SK-N-SH (cell line): Measurements from ENCODE around the gene FOXP1. TPM values are rescaled to one million over a fixed set of nuclear protein-coding genes. Genes with fewer than 3 reads are reported as not detected.

Experiments used
- CTCF ChIA-PET: fragments of 300-600, 350-600 bp; formaldehyde crosslinking; extraction: SDS; loops from one replicate; lab custom pipeline; 2021; lab: Yijun Ruan, JAX
- POLR2A ChIA-PET: fragments of 350-600 bp; sonication (Branson Sonifier 250); formaldehyde crosslinking; extraction: SDS; loops from one replicate; lab custom pipeline; 2020; ENCODE audit warnings: antibody characterized with exemption, inconsistent platforms; lab: Yijun Ruan, JAX
- DNase-seq: peaks from one replicate; pipeline ENCODE4 v3.0.0; 2012
- H2AFZ ChIP-seq: fragments of 200-600 bp; sonication (generic); 2 replicates; pipeline ENCODE4 v1.8.1; 2016; ENCODE audit warnings: antibody characterized with exemption, mild to moderate bottlenecking, low read depth
- H3F3A ChIP-seq: fragments of 200-600 bp; sonication (generic); replicated peaks from 2 replicates; pipeline ENCODE3; 2016; ENCODE audit warnings: antibody characterized with exemption, mild to moderate bottlenecking; ENCODE audit not compliant: insufficient read depth
- H3K27ac ChIP-seq, 2 experiments: fragments of 200-500 bp in 1 of 2; fragments of 200-600 bp in 1 of 2; sonication (Bioruptor generic) in 1 of 2; sonication (generic), shearing (Covaris generic) in 1 of 2; 2 replicates each; pipeline versions ENCODE4 v1.5.1 to v1.6.1; 2014 to 2016; ENCODE audit warnings: low read depth in 2 of 2, inconsistent platforms in 1 of 2, low read length in 1 of 2, mild to moderate bottlenecking in 1 of 2, mixed read lengths in 1 of 2
- H3K27me3 ChIP-seq: fragments of 200-600 bp; sonication (generic), shearing (Covaris generic); 2 replicates; pipeline ENCODE4 v1.6.1; 2016; ENCODE audit warnings: mixed run types; ENCODE audit not compliant: insufficient read depth
- H3K36me3 ChIP-seq, 2 experiments: fragments of 200-500 bp in 1 of 2; fragments of 200-600 bp in 1 of 2; sonication (Bioruptor generic) in 1 of 2; sonication (generic) in 1 of 2; replicated peaks in 1 of 2; 2 replicates each; pipeline versions ENCODE3 to v1.5.1; 2014 to 2016; ENCODE audit warnings: low read length in 1 of 2, mild to moderate bottlenecking in 1 of 2; ENCODE audit not compliant: insufficient read depth in 2 of 2, control insufficient read depth in 1 of 2
- H3K4me1 ChIP-seq, 2 experiments: fragments of 200-500 bp in 1 of 2; fragments of 200-600 bp in 1 of 2; sonication (Bioruptor generic) in 1 of 2; sonication (generic), shearing (Covaris generic) in 1 of 2; 2 replicates each; pipeline versions ENCODE4 v1.5.1 to v1.6.1; 2014 to 2016; ENCODE audit warnings: low read depth in 1 of 2, low read length in 1 of 2, mixed run types in 1 of 2; ENCODE audit not compliant: insufficient read depth in 2 of 2, control insufficient read depth in 1 of 2
- H3K4me2 ChIP-seq: fragments of 200-600 bp; sonication (generic), shearing (Covaris generic); 2 replicates; pipeline ENCODE4 v1.6.1; 2017; ENCODE audit warnings: mixed run types
- H3K4me3 ChIP-seq, 2 experiments: fragments of 200-500 bp in 1 of 2; fragments of 200-600 bp in 1 of 2; sonication (Bioruptor generic) in 1 of 2; sonication (generic), shearing (Covaris generic) in 1 of 2; 2 replicates each; pipeline versions ENCODE4 v1.5.1 to v1.8.1; 2014 to 2016; ENCODE audit warnings: low read depth in 2 of 2, inconsistent platforms in 1 of 2, low read length in 1 of 2, mild to moderate bottlenecking in 1 of 2, mixed read lengths in 1 of 2, moderate library complexity in 1 of 2
- H3K79me2 ChIP-seq: fragments of 200-600 bp; sonication (generic); 2 replicates; pipeline ENCODE4 v1.8.1; 2017; ENCODE audit warnings: mild to moderate bottlenecking; ENCODE audit not compliant: insufficient read depth
- H3K9ac ChIP-seq: fragments of 200-600 bp; sonication (generic); 2 replicates; pipeline ENCODE4 v1.6.1; 2017; ENCODE audit warnings: mixed run types
- H3K9me2 ChIP-seq: fragments of 200-600 bp; sonication (generic); 2 replicates; pipeline ENCODE4 v1.6.1; 2017; ENCODE audit warnings: mixed run types
- H3K9me3 ChIP-seq: fragments of 200-600 bp; sonication (generic); 2 replicates; pipeline ENCODE4 v1.6.1; 2017; ENCODE audit warnings: mixed run types, mild to moderate bottlenecking, moderate library complexity
- H4K20me1 ChIP-seq: fragments of 200-600 bp; sonication (generic); 2 replicates; pipeline ENCODE4 v1.6.1; 2017; ENCODE audit warnings: mild to moderate bottlenecking, mixed run types; ENCODE audit not compliant: insufficient read depth
- CHD2 ChIP-seq: fragments of 150-350 bp; IDR thresholded peaks from 2 replicates; pipeline ENCODE4 v1.6.1; 2018; ENCODE audit warnings: low read length; ENCODE audit not compliant: partially characterized antibody
- EP300 ChIP-seq, 2 experiments: IDR thresholded peaks; 2 replicates each; pipeline versions ENCODE4 v1.4.0 to v1.6.1; 2012; ENCODE audit warnings: borderline replicate concordance in 1 of 2, low read depth in 1 of 2, low read length in 1 of 2
- EZH2phosphoT487 ChIP-seq: fragments of 200-600 bp; sonication (generic); IDR thresholded peaks from 2 replicates; pipeline ENCODE4 v1.6.1; 2017; ENCODE audit warnings: low read depth, mixed run types, mild to moderate bottlenecking, antibody characterized with exemption, moderate library complexity, borderline replicate concordance
- FOSL2 ChIP-seq: IDR thresholded peaks from 2 replicates; pipeline ENCODE4 v1.4.0; 2012; ENCODE audit warnings: low read depth, mild to moderate bottlenecking, moderate library complexity, borderline replicate concordance
- FOXJ3 ChIP-seq: sonication (generic); formaldehyde crosslinking; IDR thresholded peaks from 2 replicates; pipeline ENCODE4 v1.5.1; 2020; ENCODE audit warnings: mild to moderate bottlenecking, missing genetic modification reagents
- FOXM1 ChIP-seq: IDR thresholded peaks from 2 replicates; pipeline ENCODE4 v1.4.0; 2012; ENCODE audit warnings: low read depth, mild to moderate bottlenecking
- JUND ChIP-seq: IDR thresholded peaks from 2 replicates; pipeline ENCODE4 v1.4.0; 2012
- MXI1 ChIP-seq: IDR thresholded peaks from 2 replicates; pipeline ENCODE4 v1.6.1; 2012; ENCODE audit warnings: mild to moderate bottlenecking, low read depth, low read length, improper control_type of control experiment
- NFIC ChIP-seq: IDR thresholded peaks from 2 replicates; pipeline ENCODE4 v1.4.0; 2012; ENCODE audit warnings: borderline replicate concordance
- NRF1 ChIP-seq: IDR thresholded peaks from 2 replicates; pipeline ENCODE4 v1.6.1; 2012; ENCODE audit warnings: low read depth, mild to moderate bottlenecking, low read length
- POLR2AphosphoS5 ChIP-seq: IDR thresholded peaks from 2 replicates; pipeline ENCODE4 v1.6.1; 2012; ENCODE audit warnings: low read depth, low read length
- RCOR1 ChIP-seq: fragments of 150-350 bp; IDR thresholded peaks from 2 replicates; pipeline ENCODE4 v1.6.1; 2017; ENCODE audit warnings: antibody characterized with exemption, low read length
- RFX5 ChIP-seq: IDR thresholded peaks from 2 replicates; pipeline ENCODE4 v1.6.1; 2012; ENCODE audit warnings: mild to moderate bottlenecking, improper control_type of control experiment, low read length
- RXRA ChIP-seq: IDR thresholded peaks from 2 replicates; pipeline ENCODE4 v1.4.0; 2012; ENCODE audit warnings: low read depth, mild to moderate bottlenecking, borderline replicate concordance
- SMC3 ChIP-seq: IDR thresholded peaks from 2 replicates; pipeline ENCODE4 v1.6.1; 2012; ENCODE audit warnings: low read depth, low read length, improper control_type of control experiment
- TCF12 ChIP-seq: IDR thresholded peaks from 2 replicates; pipeline ENCODE4 v1.4.0; 2012
- TEAD4 ChIP-seq: IDR thresholded peaks from 2 replicates; pipeline ENCODE4 v1.4.0; 2012; ENCODE audit warnings: mild to moderate bottlenecking, borderline replicate concordance; ENCODE audit not compliant: insufficient read depth
- YY1 ChIP-seq: IDR thresholded peaks from 2 replicates; pipeline ENCODE4 v1.4.0; 2012; ENCODE audit warnings: low read depth, mild to moderate bottlenecking
- WGBS: methylation state at CpG from one replicate; pipeline ENCODE4 v1.1.6; 2017; ENCODE audit warnings: low lambda C conversion rate; 5-methylcytosine and 5-hydroxymethylcytosine counted together
- polyA plus RNA-seq, 3 experiments: library from polyadenylated mRNA; depleted of rRNA; stranded (reverse); fragments of >200 nt; gene quantifications; 2 replicates each; pipeline ENCODE4 v1.2.3, GENCODE V29; 2012
- TF ChIP-seq, protein P1 (sequence below): IDR thresholded peaks from 2 replicates; pipeline ENCODE4 v1.4.0; 2012; ENCODE audit warnings: low read depth
- TF ChIP-seq, protein P2 (sequence below): IDR thresholded peaks from 2 replicates; pipeline ENCODE4 v1.4.0; 2012; ENCODE audit warnings: low read depth, borderline replicate concordance

FOXP1 gene
- polyA plus RNA-seq, 1 of the 3 experiments (the other 2 are of a cell fraction), result 8.8 TPM

DNA sequence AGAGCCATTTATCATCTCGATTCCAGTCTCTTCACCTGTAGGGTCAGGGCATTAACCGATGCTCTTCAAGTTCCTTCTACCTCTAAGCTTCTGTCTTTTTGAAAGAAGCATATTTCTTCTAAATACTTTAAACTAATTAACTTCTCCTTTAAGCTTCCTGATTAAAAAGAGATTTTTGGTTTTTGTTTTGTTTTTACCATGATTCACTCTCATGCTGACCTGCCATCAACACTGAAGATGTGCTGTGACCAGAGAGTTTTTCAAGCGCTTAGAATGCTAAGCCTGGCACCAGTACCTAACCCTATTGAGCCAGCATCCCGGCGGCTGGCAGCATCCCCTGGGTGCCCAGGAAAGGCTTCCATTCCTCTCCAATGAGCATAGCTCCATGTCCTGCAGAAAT lies 89.3 kb downstream of the FOXP1 start:
- H4K20me1 ChIP-seq, result no peaks in the 10 kb centered on the region
- H3K79me2 ChIP-seq, result peaks cover 92% of the 10 kb centered on the region
- H2AFZ ChIP-seq, result no peak overlapping the region
- H3K4me2 ChIP-seq, result no peak overlapping the region
- peaks cover 12 to 25% of the 10 kb centered on the region in 2 experiments for H3K4me1 ChIP-seq
- H3K9me3 ChIP-seq, result no peaks in the 10 kb centered on the region
- no peaks in the 10 kb centered on the region for H3K9me2 ChIP-seq
- TF ChIP-seq TCF12, result no peak
- no peak for TF ChIP-seq JUND
- TF ChIP-seq NFIC, result no peak
- no peak for TF ChIP-seq NRF1
- H3K9ac ChIP-seq, result no peak overlapping the region
- 95% methylated on average over 5 of the region's 5 CpGs for WGBS
- no peak for DNase-seq
- ChIA-PET CTCF (interaction anchor here (0.9 kb wide), 1 partner anchor 10 kb away, joined by 3 read pairs; no protein-coding TSS in a partner anchor), POLR2A (no interaction called here)
- no peak overlapping the region for H3K4me3 ChIP-seq
- no peaks in the 10 kb centered on the region for H3K27me3 ChIP-seq
- H3F3A ChIP-seq, result peaks cover 24% of the 10 kb centered on the region
- peaks cover 14 to 37% of the 10 kb centered on the region in 2 experiments for H3K36me3 ChIP-seq
- H3K27ac ChIP-seq, result no peak overlapping the region

DNA sequence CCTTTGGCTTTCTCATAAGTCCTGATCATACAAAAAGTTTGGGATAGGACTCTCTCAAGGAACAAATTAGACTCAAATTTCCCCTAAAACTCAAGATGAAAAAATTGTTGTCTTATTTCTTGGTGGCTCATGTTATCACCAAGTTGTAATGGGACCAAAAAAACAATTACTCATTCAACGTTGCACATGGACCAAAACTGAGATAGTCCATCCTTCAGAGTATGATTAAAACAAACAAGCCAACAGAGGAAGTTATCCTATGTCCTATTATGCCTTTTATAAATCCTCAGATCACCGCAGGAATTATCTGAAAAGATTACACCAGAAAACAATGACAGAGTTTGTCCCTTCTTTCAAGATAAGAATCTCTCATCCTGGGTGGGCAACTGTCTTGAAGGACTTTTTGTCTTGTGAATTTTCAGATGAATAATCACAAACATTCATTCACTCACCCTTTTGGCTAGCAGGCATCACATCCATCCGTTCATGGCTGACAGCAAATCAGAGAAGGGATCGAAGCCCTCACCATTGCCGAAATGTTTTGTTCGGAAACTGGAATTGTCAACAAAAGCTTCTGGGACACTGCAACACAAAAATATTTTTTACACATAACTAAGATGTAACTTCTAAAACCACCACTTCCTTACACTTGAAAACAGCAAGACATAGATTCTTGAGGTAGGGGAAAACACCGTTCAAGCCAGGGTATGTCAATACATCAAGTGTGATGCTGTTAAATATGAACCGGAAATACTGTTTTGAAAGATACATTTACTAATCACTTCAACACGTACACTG lies 90.4 kb downstream of the FOXP1 start:
- 86% methylated on average over 9 of the region's 9 CpGs for WGBS
- peaks cover 88% of the 10 kb centered on the region for H3K79me2 ChIP-seq
- CTCF ChIA-PET, result no interaction called here

More for the DNA sequence above, 90.4 kb downstream of the FOXP1 start:
- no peak overlapping the region for H3K9ac ChIP-seq
- H2AFZ ChIP-seq, result no peak overlapping the region
- no peaks in the 10 kb centered on the region for H3K9me2 ChIP-seq
- H3F3A ChIP-seq, result peaks cover 24% of the 10 kb centered on the region
- POLR2A ChIA-PET, result no interaction called here
- no peaks in the 10 kb centered on the region for H3K9me3 ChIP-seq
- H3K27me3 ChIP-seq, result no peaks in the 10 kb centered on the region
- H3K27ac ChIP-seq, result no peak overlapping the region
- no peaks in the 10 kb centered on the region for H4K20me1 ChIP-seq
- TF ChIP-seq POLR2AphosphoS5 (no peak), FOXJ3 (no peak), JUND (no peak), EZH2phosphoT487 (no peak), CHD2 (no peak), RCOR1 (no peak), TEAD4 (no peak), MXI1 (no peak), YY1 (no peak), FOSL2 (no peak), RXRA (no peak), SMC3 (no peak), TCF12 (no peak), NRF1 (no peak), RFX5 (no peak), EP300 (IDR thresholded peaks at IDR 0.05; ENCODE audit: borderline replicate concordance in 1 of 2, low read depth in 1 of 2, low read length in 1 of 2) (no peak), FOXM1 (no peak)
- TF ChIP-seq, protein P1, sequence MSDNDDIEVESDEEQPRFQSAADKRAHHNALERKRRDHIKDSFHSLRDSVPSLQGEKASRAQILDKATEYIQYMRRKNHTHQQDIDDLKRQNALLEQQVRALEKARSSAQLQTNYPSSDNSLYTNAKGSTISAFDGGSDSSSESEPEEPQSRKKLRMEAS, result no peak
- TF ChIP-seq, protein P2, sequence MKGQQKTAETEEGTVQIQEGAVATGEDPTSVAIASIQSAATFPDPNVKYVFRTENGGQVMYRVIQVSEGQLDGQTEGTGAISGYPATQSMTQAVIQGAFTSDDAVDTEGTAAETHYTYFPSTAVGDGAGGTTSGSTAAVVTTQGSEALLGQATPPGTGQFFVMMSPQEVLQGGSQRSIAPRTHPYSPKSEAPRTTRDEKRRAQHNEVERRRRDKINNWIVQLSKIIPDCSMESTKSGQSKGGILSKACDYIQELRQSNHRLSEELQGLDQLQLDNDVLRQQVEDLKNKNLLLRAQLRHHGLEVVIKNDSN, result no peak
- peaks cover 21 to 23% of the 10 kb centered on the region in 2 experiments for H3K4me1 ChIP-seq
- peaks cover 14 to 41% of the 10 kb centered on the region in 2 experiments for H3K36me3 ChIP-seq
- no peak overlapping the region for H3K4me3 ChIP-seq
- no peak for DNase-seq
- no peak overlapping the region for H3K4me2 ChIP-seq
